ENCODE measurements around the gene TOMM40L. TPM values are rescaled to one million over a fixed set of nuclear protein-coding genes. Genes with fewer than 3 reads are reported as not detected.

TOMM40L gene
- total and polyA plus RNA-seq, 2 experiments from 2014 or later = 11.4 to 14.5 TPM

- TF ChIP-seq EZH2phosphoT487 (IDR thresholded peaks at IDR 0.05; ENCODE audit: low read depth, severe bottlenecking, unreplicated experiment) (no peak), CTCF (IDR thresholded peaks at IDR 0.05; ENCODE audit: poor library complexity) (no peak), EZH2 (IDR thresholded peaks at IDR 0.05; ENCODE audit: borderline replicate concordance) (no peak)
- H3K9me2 ChIP-seq (replicated peaks; ENCODE audit: insufficient read depth) = no peaks in the 10 kb centered on the region
- H3K9me3 ChIP-seq (ENCODE audit: low read depth) = no peaks in the 10 kb centered on the region
- no peaks in the 10 kb centered on the region for H4K20me1 ChIP-seq (ENCODE audit: insufficient read depth, poor library complexity, severe bottlenecking)
- H3K27ac ChIP-seq = no peak overlapping the region
- no peaks in the 10 kb centered on the region for H3K4me1 ChIP-seq (ENCODE audit: insufficient read depth)
- no peak for DNase-seq (ENCODE audit: low spot score)
- no peaks in the 10 kb centered on the region for H3K79me2 ChIP-seq
- 94% methylated on average over 6 of the region's 6 CpGs for WGBS (ENCODE audit: low lambda C conversion rate, missing lambda C conversion rate)
- H3K4me3 ChIP-seq = no peak overlapping the region
- no peaks in the 10 kb centered on the region for H3K36me3 ChIP-seq (replicated peaks; ENCODE audit: insufficient read depth, low read depth)
- H2AFZ ChIP-seq = no peak overlapping the region
- no peaks in the 10 kb centered on the region for H3K27me3 ChIP-seq
- H3K4me2 ChIP-seq = no peak overlapping the region
Observed at GRCh38 chr1:161188381-161188780, 37.5 kb upstream of the TOMM40L start.

GRCh38 chr1:161189036-161189435 is 36.8 kb upstream of the TOMM40L start:
- WGBS (ENCODE audit: low lambda C conversion rate, missing lambda C conversion rate) = 94% methylated on average over 5 of the region's 5 CpGs
- no peak for TF ChIP-seq CTCF (IDR thresholded peaks at IDR 0.05; ENCODE audit: poor library complexity)
- no peak for TF ChIP-seq EZH2 (IDR thresholded peaks at IDR 0.05; ENCODE audit: borderline replicate concordance)
- no peak for TF ChIP-seq EZH2phosphoT487 (IDR thresholded peaks at IDR 0.05; ENCODE audit: low read depth, severe bottlenecking, unreplicated experiment)
- no peak overlapping the region for H3K4me2 ChIP-seq
- H3K4me3 ChIP-seq = no peak overlapping the region
- H3K9me3 ChIP-seq (ENCODE audit: low read depth) = no peaks in the 10 kb centered on the region
- DNase-seq (ENCODE audit: low spot score) = no peak
- no peak overlapping the region for H2AFZ ChIP-seq
- no peaks in the 10 kb centered on the region for H4K20me1 ChIP-seq (ENCODE audit: insufficient read depth, poor library complexity, severe bottlenecking)
- H3K27ac ChIP-seq = no peak overlapping the region
- H3K79me2 ChIP-seq = no peaks in the 10 kb centered on the region
- H3K9me2 ChIP-seq (replicated peaks; ENCODE audit: insufficient read depth) = no peaks in the 10 kb centered on the region
- no peaks in the 10 kb centered on the region for H3K27me3 ChIP-seq
- no peaks in the 10 kb centered on the region for H3K36me3 ChIP-seq (replicated peaks; ENCODE audit: insufficient read depth, low read depth)
- H3K4me1 ChIP-seq (ENCODE audit: insufficient read depth) = no peaks in the 10 kb centered on the region

- no peaks in the 10 kb centered on the region for H3K36me3 ChIP-seq (replicated peaks; ENCODE audit: insufficient read depth, low read depth)
- H3K79me2 ChIP-seq = no peaks in the 10 kb centered on the region
- no peak overlapping the region for H3K4me2 ChIP-seq
- no peak overlapping the region for H3K27ac ChIP-seq
- no peak for DNase-seq (ENCODE audit: low spot score)
- 92% methylated on average over 22 of the region's 22 CpGs for WGBS (ENCODE audit: low lambda C conversion rate, missing lambda C conversion rate)
- no peaks in the 10 kb centered on the region for H4K20me1 ChIP-seq (ENCODE audit: insufficient read depth, poor library complexity, severe bottlenecking)
- no peaks in the 10 kb centered on the region for H3K9me3 ChIP-seq (ENCODE audit: low read depth)
- no peaks in the 10 kb centered on the region for H3K4me1 ChIP-seq (ENCODE audit: insufficient read depth)
- H3K4me3 ChIP-seq = no peak overlapping the region
- no peak overlapping the region for H2AFZ ChIP-seq
- TF ChIP-seq CTCF (IDR thresholded peaks at IDR 0.05; ENCODE audit: poor library complexity) = no peak
- no peak for TF ChIP-seq EZH2 (IDR thresholded peaks at IDR 0.05; ENCODE audit: borderline replicate concordance)
- TF ChIP-seq EZH2phosphoT487 (IDR thresholded peaks at IDR 0.05; ENCODE audit: low read depth, severe bottlenecking, unreplicated experiment) = no peak
- no peaks in the 10 kb centered on the region for H3K27me3 ChIP-seq
- H3K9me2 ChIP-seq (replicated peaks; ENCODE audit: insufficient read depth) = no peaks in the 10 kb centered on the region
Observed at GRCh38 chr1:161190962-161191521, 34.8 kb upstream of the TOMM40L start.

Data from hepatocyte (in vitro differentiated cells).